Endothelial cell of hepatic sinusoid (primary cell): Measurements from ENCODE around the gene TBC1D17.

ENCODE experiments used
- in situ Hi-C: cut with HindIII; loops from 2 replicates; pipeline ENCODE4 v1.10.0; 2017; ENCODE audit warnings: low sequenced_read_pairs

The TBC1D17 gene

GRCh38 chr19:49859682-49860335 is 17.7 kb upstream of the TBC1D17 start:
- in situ Hi-C loops: no loop called here

- in situ Hi-C loops: no loop called here
These were observed 17.0 kb upstream of the TBC1D17 start for GRCh38 chr19:49860336-49861102.

GRCh38 chr19:49861107-49861506 is 16.4 kb upstream of the TBC1D17 start:
- in situ Hi-C loops: no loop called here

- in situ Hi-C loops: no loop called here
These were observed 15.7 kb upstream of the TBC1D17 start for GRCh38 chr19:49861541-49862378.

- in situ Hi-C loops: no loop called here
These were observed 14.9 kb upstream of the TBC1D17 start for GRCh38 chr19:49862391-49863253.

- in situ Hi-C loops: no loop called here
These were observed 14.1 kb upstream of the TBC1D17 start for GRCh38 chr19:49863254-49863934.

GRCh38 chr19:49863935-49864320 is 13.6 kb upstream of the TBC1D17 start:
- in situ Hi-C loops: no loop called here

GRCh38 chr19:49864890-49865289 is 12.6 kb upstream of the TBC1D17 start:
- in situ Hi-C loops: no loop called here

GRCh38 chr19:49866933-49867782 is 10.3 kb upstream of the TBC1D17 start, which contains the start of gene PNKP:
TSS of gene PNKP (minus strand) at chr19:49867576. CDS start at chr19:49867204, 372 bp downstream.
- in situ Hi-C loops: no loop called here

- in situ Hi-C loops: no loop called here
These were observed 8.5 kb upstream of the TBC1D17 start for GRCh38 chr19:49869009-49869483.

GRCh38 chr19:49869484-49870308 is 7.8 kb upstream of the TBC1D17 start:
- in situ Hi-C loops: no loop called here

- in situ Hi-C loops: no loop called here
These were observed 7.1 kb upstream of the TBC1D17 start for GRCh38 chr19:49870309-49870901.

GRCh38 chr19:49871349-49871985 is 6.0 kb upstream of the TBC1D17 start:
- in situ Hi-C loops: no loop called here

- in situ Hi-C loops: no loop called here
These were observed 5.0 kb upstream of the TBC1D17 start for GRCh38 chr19:49872245-49873128.

GRCh38 chr19:49873129-49873521 is 4.4 kb upstream of the TBC1D17 start:
- in situ Hi-C loops: no loop called here

- in situ Hi-C loops: no loop called here
These were observed 3.7 kb upstream of the TBC1D17 start for GRCh38 chr19:49873834-49874233.
